Activated CD8-positive, alpha-beta memory T cell treated with anti-CD3 and anti-CD28 coated beads, Interleukin-2, amount 50 U/mL, for 4 hours (primary cell): Measurements from ENCODE around the gene CALN1.
"Not testable (repeated sequence)": the region's sequence is repeated elsewhere in the genome, so short reads cannot be mapped to it uniquely, and the experiment has no call there.

Source experiments
- DNase-seq: peaks from one replicate; pipeline ENCODE4 v3.0.0-alpha.2; 2020

Gene CALN1

GRCh38 chr7:72265071-72265904 is 146.8 kb downstream of the CALN1 start:
- DNase-seq: no peak

GRCh38 chr7:72260406-72260805 is 151.7 kb downstream of the CALN1 start:
- DNase-seq: no peak

DNA sequence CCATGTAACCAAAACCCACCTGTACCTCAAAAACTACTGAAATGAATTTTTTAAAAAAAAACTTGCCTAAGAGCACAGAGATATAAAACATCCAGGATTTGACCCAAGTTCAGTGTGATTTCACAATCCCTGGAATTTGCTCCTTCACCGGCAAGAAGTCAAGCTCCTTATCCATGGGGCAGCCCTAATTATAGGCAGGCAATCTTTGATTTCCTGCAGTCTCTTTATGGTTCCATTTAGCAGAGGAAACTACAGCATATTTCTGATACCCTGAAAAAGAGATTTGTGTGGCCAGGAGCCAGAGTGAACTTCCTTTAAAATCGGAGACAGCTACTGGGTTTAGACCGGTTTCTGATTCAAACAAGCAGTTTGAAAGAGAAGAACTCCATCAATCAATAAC is 154.1 kb downstream of the CALN1 start:
- no peak for DNase-seq

DNA sequence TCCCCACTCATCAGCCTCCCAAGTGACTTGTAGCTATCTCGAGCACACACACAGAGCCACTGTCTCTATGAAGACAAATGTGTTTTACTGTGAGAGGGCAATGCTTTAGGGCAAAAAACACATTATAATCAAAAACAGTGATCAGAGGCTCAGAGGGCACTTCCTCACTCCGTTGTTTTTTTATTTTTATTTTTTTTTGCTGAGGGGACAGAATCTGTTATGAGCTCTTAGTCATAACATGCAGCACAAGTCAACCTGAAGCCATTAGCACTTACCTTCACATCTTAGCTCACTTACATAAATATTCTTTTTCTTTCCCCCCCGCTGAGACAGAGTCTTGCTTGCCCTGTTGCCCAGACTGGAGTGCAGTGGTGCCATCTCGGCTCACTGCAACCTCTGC is 157.7 kb downstream of the CALN1 start:
- DNase-seq: no peak

GRCh38 chr7:72249106-72249505 is 163.0 kb downstream of the CALN1 start:
- no peak for DNase-seq

DNA sequence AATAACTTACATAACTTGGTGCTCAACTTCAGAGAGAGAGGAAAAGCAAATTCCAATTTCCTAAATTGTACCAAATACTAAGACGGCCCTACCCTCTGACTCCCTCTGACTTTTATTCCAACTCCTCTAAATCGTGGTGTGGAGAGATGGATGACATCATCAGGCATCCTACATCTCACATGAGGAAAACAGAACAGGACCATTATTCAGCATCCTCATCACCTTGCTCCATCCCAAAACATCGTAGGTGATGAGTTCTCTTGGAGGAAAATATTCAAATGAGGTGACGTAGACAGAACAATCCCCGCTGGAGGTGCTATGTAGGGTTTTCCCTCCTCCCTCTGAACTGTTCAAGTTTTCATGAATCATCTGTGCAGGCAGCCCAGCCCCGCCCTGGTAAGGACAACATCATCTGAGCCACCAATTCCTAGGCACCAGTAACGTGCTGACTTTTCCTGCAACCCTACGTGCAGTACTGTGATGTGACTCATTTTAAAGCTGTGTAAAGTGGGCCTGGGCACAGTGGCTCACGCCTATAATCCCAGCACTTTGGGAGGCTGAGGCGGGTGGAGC is 167.2 kb downstream of the CALN1 start:
- DNase-seq: no peak

GRCh38 chr7:72243329-72243728 is 168.8 kb downstream of the CALN1 start:
- DNase-seq: no peak

DNA sequence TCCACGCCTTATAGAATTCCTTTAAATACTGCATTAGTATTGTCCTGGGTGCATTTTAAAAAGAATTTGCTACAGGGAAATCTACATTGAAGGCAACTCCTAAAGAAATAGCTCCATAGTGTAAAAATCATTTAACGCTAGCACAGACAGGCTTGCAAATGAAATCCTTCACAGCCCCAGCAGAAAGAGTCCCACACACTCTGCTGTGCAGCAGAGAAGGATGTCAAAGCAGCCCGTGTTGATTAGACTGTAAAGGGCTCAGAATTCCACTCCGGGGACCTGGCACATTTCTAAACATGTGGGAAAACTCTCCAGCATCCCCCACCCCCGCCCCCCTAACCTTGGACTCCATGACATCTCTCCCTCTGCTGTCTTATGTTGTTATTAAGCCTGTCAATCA is 176.8 kb downstream of the CALN1 start:
- no peak for DNase-seq

DNA sequence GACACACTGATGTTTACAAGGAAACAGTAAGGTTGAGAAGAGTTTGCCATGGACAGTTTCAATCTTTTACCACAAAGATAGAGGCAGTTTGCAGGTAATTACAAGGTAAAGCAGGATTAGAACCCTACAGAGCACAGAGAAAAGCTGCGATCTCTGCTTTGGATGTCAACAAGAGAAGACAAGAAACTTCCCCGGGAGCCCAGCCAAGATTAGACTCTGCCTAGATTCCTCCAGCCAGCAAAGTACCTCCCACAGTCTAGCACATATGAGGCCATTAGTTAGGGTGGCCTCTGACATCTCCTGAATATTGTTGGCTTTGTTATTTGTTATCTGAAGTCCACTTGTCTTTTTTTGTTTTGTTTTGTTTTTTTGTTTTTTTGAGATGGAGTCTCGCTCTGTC is 178.1 kb downstream of the CALN1 start:
- DNase-seq: no peak

GRCh38 chr7:72230281-72230680 is 181.9 kb downstream of the CALN1 start:
- no peak for DNase-seq

GRCh38 chr7:72223351-72223750 is 188.8 kb downstream of the CALN1 start:
- no peak for DNase-seq

DNA sequence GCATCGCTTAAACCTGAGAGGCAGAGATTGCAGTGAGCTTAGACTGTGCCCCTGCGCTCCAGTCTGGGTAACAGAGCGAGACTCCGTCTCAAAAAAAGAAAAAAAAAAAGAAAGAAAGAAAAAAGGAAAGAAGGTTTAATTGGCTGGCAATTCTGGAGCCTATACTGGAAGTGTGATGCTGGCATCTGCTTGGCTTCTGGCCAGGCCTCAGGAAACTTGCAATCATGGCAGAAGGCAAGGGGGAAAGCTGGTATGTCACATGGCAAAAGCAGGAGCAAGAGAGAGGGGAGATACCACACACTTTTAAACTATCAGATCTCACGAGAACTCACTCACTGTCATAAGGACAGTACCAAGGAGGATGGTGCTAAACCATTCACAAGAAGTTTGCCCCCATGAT is 190.0 kb downstream of the CALN1 start:
- no peak for DNase-seq

DNA sequence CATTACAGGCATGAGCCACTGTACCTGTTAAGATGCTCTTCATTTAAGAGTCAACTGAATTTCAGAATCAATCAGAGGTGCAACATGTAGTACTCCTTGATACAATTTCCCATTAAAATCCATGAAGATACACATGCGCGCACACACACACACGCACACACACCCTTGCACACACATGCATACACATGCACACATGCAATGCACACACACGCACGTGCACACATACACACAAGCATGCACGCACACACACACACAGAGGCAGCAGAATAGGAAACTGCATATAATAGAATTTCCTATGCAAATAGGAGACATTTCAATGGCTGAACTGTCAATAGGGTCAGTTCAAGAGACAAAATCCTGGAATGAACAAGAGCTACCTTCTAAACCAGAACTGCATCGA is 192.6 kb downstream of the CALN1 start:
- DNase-seq: no peak

DNA sequence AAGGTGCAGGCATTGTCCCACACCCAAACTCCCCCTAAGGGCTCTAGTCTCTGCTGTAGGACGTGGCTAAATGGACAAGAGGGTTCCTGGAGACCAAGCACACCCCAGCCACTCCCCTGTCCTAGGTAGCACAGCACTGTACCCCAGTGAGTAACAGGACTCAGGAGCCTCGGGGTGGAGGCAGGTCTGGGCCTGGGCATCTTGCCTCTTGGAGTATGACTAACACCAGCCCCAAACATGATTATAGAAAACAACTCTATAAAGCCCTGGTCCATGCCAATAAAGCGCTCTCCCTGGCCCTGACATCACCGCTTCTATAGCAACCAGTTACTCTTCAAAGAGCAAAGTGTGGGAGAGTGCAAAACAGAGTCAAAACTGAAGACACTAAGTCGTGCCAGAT is 195.0 kb downstream of the CALN1 start:
- no peak for DNase-seq

DNA sequence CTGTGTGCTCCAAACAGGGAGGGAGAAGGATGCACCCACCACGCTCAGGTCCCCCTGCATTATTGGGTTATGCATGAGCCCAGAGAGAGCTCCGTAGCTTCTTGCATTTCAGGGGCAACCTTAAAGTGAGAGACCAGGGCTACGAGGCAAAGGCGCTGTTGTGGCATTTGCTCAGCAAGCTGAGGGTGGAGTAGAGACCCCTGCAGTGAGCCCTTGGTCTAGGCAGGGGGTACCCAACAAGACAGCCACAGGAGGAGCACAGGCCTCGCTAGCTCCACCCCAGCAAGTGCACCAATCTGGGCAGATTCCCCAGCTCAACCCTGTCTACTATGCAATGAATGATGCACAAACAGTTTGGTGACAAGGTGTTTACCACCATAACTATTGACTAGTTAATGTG is 198.4 kb downstream of the CALN1 start:
- no peak for DNase-seq

DNA sequence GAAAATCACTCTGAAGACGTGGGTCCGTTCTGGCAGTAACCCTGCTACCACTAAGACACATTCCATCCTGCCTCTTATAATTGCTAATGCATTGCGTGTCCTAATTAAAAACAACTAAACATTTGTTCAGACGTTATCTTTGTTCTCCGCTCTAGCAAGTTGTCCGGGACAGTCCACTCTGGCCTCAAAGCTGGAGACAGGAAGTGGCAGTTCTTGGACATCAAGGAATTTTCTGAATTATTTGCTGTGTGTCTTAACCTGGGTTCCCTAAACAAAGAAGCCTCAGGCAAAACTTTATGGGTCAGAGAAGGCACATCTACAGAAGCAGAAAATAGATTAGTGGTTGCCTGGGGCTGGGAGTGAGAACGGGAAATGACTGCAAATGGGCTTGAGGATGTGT is 199.1 kb downstream of the CALN1 start:
- no peak for DNase-seq

DNA sequence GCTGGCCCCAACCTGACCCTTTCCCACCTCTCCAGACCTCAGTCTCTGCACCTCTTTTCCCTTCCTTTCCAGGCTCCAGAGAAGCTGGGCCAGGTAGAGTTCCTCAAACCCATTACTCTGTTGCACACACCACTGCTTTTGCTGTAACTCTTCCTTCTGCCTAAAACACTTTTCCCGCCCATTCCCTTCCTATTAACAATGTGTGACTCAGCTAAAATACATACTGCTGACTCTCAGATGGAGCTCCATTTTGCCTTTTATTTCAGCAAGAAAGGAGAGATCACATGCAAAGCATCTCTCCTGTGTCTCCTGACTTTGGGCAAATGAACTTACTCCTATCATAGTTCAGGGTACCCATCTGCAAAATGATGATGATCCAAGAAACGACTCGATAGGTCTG is 201.0 kb downstream of the CALN1 start:
- no peak for DNase-seq

- not testable (repeated sequence) for DNase-seq
Measured at GRCh38 chr7:72209006-72209405, 203.1 kb downstream of the CALN1 start.

GRCh38 chr7:72196176-72196575 is 216.0 kb downstream of the CALN1 start:
- DNase-seq: no peak

- DNase-seq: no peak
Measured at GRCh38 chr7:72190919-72191318, 221.2 kb downstream of the CALN1 start.

- no peak for DNase-seq
Measured at GRCh38 chr7:72190146-72190545, 222.0 kb downstream of the CALN1 start.

GRCh38 chr7:72187179-72187578 is 225.0 kb downstream of the CALN1 start:
- no peak for DNase-seq

- no peak for DNase-seq
Measured at GRCh38 chr7:72183835-72184234, 228.3 kb downstream of the CALN1 start.

GRCh38 chr7:72182036-72182435 is 230.1 kb downstream of the CALN1 start:
- DNase-seq: no peak

DNA sequence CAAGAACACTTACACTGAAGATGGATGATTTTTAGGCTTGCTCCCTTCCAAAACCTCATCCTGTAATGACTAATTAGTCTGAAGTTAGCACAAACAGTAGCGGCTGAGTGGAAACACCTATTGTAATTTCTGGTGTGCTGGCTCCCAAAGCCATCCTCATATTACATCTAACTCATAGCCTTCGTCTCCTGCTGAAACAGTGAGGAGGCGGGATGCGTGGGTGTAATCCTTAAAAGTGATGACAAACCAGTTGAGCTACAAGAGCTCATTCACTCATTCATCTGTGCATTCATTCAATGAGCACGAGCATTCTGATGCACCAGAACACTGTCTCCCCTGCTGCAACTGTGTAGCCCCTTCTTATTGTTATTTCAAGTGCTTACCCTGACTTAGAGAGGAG is 235.3 kb downstream of the CALN1 start:
- DNase-seq: no peak
